GM20000 (cell line): ENCODE results near the gene EMC10.

Source experiments
- DNase-seq: peaks from one replicate; pipeline ENCODE4 v3.0.0; 2012; ENCODE audit warnings: low spot score
- TF ChIP-seq, protein P1 (sequence below): IDR thresholded peaks from 2 replicates; pipeline ENCODE4 v1.5.1; 2012; ENCODE audit warnings: mild to moderate bottlenecking, control low read depth; ENCODE audit errors: extremely low read depth, missing control alignments

The EMC10 gene

DNA sequence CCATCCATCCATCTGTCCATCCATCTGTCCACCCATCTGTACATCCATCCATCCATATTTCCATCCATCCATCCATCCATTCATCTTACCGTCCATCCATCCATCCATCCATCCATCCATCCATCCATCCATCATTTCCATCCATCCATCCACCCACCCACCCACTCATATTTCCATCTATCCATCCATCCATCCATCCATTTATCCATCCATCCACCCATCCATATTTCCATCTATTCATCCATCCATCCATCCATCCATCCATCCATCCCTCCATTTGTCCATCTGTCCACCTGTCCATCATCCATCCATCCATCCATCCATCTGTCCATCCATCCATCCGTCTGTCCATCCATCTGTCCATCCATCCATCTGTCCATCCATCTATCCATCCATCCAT is 20.3 kb upstream of the EMC10 start:
- TF ChIP-seq, protein P1, sequence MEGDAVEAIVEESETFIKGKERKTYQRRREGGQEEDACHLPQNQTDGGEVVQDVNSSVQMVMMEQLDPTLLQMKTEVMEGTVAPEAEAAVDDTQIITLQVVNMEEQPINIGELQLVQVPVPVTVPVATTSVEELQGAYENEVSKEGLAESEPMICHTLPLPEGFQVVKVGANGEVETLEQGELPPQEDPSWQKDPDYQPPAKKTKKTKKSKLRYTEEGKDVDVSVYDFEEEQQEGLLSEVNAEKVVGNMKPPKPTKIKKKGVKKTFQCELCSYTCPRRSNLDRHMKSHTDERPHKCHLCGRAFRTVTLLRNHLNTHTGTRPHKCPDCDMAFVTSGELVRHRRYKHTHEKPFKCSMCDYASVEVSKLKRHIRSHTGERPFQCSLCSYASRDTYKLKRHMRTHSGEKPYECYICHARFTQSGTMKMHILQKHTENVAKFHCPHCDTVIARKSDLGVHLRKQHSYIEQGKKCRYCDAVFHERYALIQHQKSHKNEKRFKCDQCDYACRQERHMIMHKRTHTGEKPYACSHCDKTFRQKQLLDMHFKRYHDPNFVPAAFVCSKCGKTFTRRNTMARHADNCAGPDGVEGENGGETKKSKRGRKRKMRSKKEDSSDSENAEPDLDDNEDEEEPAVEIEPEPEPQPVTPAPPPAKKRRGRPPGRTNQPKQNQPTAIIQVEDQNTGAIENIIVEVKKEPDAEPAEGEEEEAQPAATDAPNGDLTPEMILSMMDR: no peak

DNA sequence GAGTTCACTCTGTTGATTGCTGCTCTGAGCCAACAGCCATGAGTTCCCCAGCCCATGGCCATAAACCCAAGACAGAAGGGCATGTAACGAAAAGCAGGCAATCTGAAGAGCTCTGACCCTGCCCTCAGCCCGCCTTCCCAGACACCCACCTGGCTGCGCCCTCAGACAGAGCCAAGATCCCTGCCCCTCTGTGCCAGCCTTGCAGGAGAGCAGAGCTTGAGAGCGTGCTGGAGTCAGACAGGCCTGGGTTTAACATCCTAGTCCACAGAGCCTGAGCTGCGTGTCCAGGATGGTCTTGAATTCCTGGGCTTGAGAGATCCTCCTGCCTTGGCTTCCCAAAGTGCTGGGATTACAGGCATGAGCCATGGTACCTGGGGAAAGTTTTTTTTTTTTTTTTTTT is 19.0 kb upstream of the EMC10 start:
- DNase-seq: no peak

More for the DNA sequence above, 20.3 kb upstream of the EMC10 start:
- DNase-seq: no peak

DNA sequence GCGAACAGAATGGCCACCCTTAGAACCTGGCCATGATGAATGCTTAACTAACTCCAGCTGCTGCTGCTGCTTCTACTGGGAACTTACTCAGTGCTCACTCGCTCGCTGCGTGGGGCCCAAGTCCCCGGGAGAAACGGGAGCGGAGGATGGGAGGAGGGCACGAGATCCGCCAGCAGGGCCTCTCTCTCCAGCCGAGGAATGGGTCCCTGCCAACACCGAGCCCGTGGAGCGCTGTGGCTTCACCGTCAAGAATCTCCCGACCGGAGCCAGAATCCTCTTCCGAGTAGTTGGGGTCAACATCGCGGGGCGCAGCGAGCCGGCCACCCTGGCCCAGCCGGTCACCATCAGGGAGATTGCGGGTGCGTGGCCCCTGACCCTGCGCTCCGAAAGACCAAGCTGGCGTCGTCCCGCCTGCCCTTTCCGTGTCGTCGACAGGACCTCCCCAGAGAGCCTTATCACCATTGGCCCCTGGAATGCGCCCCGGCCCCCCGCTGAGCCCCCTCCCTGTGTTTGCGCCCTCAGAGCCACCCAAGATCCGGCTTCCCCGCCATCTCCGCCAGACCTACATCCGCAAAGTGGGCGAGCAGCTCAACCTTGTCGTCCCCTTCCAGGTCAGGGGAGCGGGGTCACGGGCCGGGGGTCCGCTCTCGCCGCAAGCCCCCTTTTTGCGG is 17.8 kb upstream of the EMC10 start:
- TF ChIP-seq, protein P1: no peak
- DNase-seq: no peak

More for the DNA sequence above, 19.0 kb upstream of the EMC10 start:
- TF ChIP-seq, protein P1: no peak

DNA sequence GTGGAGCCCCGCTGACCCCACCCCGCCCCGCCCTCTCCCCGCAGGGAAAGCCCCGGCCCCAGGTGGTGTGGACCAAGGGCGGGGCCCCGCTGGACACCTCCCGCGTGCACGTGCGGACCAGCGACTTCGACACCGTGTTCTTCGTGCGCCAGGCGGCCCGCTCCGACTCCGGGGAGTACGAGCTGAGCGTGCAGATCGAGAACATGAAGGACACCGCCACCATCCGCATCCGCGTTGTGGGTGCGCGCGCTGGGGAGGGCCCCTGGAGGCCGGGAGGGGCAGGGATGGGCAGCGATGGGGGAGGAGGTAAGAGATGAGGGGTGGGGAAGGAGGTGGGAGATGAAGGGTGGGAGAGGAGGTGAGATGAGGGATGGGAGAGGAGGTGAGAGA is 17.2 kb upstream of the EMC10 start:
- TF ChIP-seq, protein P1: no peak
- no peak for DNase-seq

DNA sequence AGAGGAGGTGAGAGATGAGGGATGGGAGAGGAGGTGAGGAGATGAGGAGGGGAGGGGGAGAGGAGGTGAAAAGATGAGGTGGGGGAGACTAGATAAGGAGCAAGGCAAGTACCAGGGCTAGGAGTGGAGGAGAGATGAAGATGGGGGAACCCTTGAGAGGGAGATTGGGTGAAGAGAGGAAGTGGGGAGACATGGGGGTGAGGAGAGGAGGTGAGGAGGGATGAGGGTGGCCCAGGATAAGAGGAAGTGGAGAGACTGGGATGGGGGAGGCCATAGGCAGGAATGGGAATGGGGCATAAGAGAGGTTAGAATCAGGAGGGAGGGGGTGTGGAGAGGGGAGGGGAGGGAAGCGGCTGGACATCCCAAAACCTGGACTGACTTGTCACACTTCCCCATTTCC is 16.7 kb upstream of the EMC10 start:
- DNase-seq: peak; percentile 55
- TF ChIP-seq, protein P1: no peak

DNA sequence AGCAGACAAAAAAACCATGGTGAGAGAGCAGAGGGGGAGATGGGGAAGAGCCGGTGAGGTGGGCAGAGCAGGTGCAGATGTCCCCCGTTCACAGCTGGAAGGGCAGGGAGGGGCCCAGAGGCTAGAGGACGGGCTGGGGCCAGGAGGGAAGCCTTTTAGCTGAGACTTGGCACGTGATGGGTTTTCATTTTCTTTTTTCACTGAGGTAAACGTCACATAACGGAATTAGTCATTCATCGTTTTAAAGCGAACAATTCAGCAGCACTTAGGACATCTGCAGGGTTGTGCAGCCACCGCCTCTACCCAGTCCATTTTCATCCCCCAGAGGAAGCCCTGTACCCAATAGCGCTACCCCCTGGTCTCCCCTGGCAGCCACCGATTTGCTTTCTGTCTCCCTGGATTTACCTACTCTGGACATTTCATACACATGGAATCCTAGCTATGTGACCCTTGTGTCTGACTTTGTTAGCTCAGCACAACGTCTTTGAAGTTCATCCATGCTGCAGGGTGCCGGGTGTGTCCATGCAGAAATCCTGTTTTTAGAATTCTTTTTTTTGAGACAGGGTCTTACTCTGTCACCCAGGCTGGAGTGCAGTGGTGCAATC is 16.0 kb upstream of the EMC10 start:
- TF ChIP-seq, protein P1: peak; percentile 12
- DNase-seq: peak; percentile 94

DNA sequence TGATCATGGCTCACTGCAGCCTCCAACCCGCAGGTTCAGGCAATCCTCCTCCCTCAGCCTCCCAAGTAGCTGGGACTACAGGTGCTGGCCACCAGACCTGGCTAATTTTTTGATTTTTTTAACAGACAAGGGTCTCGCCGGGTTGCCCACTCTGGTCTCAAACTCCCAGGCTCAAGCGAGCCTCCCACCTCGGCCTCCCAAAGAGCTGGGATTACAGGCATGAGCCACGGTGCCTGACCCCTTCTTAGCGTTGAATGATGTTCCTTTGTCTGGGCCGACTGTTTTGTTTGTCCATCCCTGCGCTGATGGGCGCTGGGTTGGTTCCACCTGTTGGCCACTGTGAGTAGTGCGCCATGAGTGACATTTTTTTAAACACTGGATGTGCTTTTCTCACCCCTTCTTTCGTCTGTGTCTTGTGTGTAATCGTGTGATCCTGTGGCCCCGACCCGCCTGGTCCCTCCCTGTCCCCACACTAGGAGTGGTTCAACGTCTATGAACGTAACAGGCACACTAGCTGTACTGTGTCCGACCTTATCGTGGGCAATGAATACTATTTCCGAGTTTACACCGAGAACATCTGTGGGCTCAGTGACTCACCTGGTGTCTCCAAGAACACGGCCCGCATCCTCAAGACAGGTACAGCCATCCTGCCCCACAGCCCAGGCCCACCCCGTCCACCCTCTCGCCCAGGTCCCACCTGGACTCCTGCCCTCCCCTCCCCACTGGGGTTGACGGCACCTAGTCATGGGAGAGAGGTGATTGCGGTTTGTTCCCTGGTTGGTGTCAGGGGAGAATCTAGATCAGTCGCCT is 15.0 kb upstream of the EMC10 start:
- TF ChIP-seq, protein P1: peak; percentile 73
- peak; percentile 93 for DNase-seq
